Lower leg skin (tissue), 4 donors: ENCODE measurements around the gene IL2RA. TPM values are rescaled to one million over a fixed set of nuclear protein-coding genes. Genes with fewer than 3 reads are reported as not detected.

Experiments
- DNase-seq, 2 donors: peaks; one replicate each; pipeline ENCODE4 v3.0.0-alpha.2; 2019; ENCODE audit warnings: low spot score in 2 of 2
- H3K4me3 ChIP-seq: fragments of 200-600 bp; sonication (generic); 2 replicates; pipeline ENCODE4 v1.5.1; 2017; ENCODE audit warnings: mild to moderate bottlenecking, low read depth; ENCODE audit not compliant: poor library complexity, severe bottlenecking
- CTCF ChIP-seq, 3 donors: fragments of 450-650 bp; IDR thresholded peaks; one replicate each; pipeline ENCODE4 v1.5.1; 2016; ENCODE audit warnings: antibody characterized with exemption in 3 of 3, mild to moderate bottlenecking in 3 of 3, moderate library complexity in 2 of 3
- POLR2A ChIP-seq, 2 donors: fragments of 450-650 bp; IDR thresholded peaks; one replicate each; pipeline ENCODE4 v1.6.1; 2016 to 2017; ENCODE audit warnings: antibody characterized with exemption in 2 of 2, mild to moderate bottlenecking in 1 of 2, moderate library complexity in 1 of 2
- WGBS, 2 donors: methylation state at CpG; one replicate each; pipeline ENCODE4 v1.1.5; 2018; 5-methylcytosine and 5-hydroxymethylcytosine counted together
- intact Hi-C: fragments of 100-400 bp; cut with DNase I; formaldehyde crosslinking; loops from one replicate; pipeline ENCODE4 v1.15.0; 2023; ENCODE audit warnings: low total_unique reads
- total RNA-seq, 4 donors: library from RNA; depleted of rRNA; stranded (reverse); fragments of >200 nt; gene quantifications; one replicate each; pipeline ENCODE4 v1.1.0, GENCODE V29; 2016

IL2RA gene
- total RNA-seq, 4 donors from 2014 or later, result 0.10 to 1.3 TPM; not detected in 2

- TF ChIP-seq POLR2A (IDR thresholded peaks at IDR 0.05), result no peak
- no peak for TF ChIP-seq CTCF (IDR thresholded peaks at IDR 0.05)
- WGBS, 2 donors, result 81 to 85% methylated on average over 10 of the region's 10 CpGs
- intact Hi-C loops, result no loop called here
- H3K4me3 ChIP-seq, result no peak overlapping the region
- peak in 1 of 2 donors; percentile 57 for DNase-seq
Measured at GRCh38 chr10:6071181-6072175, 9.3 kb upstream of the IL2RA start.

GRCh38 chr10:6070660-6071059 is 8.5 kb upstream of the IL2RA start:
- TF ChIP-seq CTCF (IDR thresholded peaks at IDR 0.05), result no peak
- TF ChIP-seq POLR2A (IDR thresholded peaks at IDR 0.05), result no peak
- H3K4me3 ChIP-seq, result no peak overlapping the region
- DNase-seq, result peak in 1 of 2 donors; percentile 57
- intact Hi-C loops, result no loop called here
- 81 to 85% methylated on average over 5 of the region's 5 CpGs for WGBS, 2 donors

- WGBS, 2 donors, result 67 to 71% methylated on average over 11 of the region's 11 CpGs
- intact Hi-C loops, result no loop called here
- no peak overlapping the region for H3K4me3 ChIP-seq
- TF ChIP-seq POLR2A (IDR thresholded peaks at IDR 0.05) (no peak), CTCF (IDR thresholded peaks at IDR 0.05) (no peak)
- peak in 1 of 2 donors; percentile 46 for DNase-seq
Measured at GRCh38 chr10:6069081-6069931, 7.1 kb upstream of the IL2RA start.

GRCh38 chr10:6068422-6068821 is 6.3 kb upstream of the IL2RA start:
- DNase-seq, result peak in 1 of 2 donors; percentile 84
- no peak overlapping the region for H3K4me3 ChIP-seq
- intact Hi-C loops, result no loop called here
- WGBS, 2 donors, result 68% methylated on average over 8 of the region's 8 CpGs
- no peak for TF ChIP-seq CTCF (IDR thresholded peaks at IDR 0.05)
- no peak for TF ChIP-seq POLR2A (IDR thresholded peaks at IDR 0.05)

GRCh38 chr10:6068006-6068405 is 5.8 kb upstream of the IL2RA start:
- WGBS, 2 donors, result 76 to 79% methylated on average over 6 of the region's 6 CpGs
- peak in 1 of 2 donors; percentile 14 for DNase-seq
- no peak overlapping the region for H3K4me3 ChIP-seq
- intact Hi-C loops, result no loop called here
- TF ChIP-seq POLR2A (IDR thresholded peaks at IDR 0.05) (no peak), CTCF (IDR thresholded peaks at IDR 0.05) (no peak)
